ENCODE data around the gene ZFP57.

The ZFP57 gene

GRCh38 chr6:29626948-29627754 is 53.8 kb downstream of the ZFP57 start:
- DNase-seq (ENCODE audit: low read depth, low spot score): no peak

GRCh38 chr6:29625337-29625930 is 55.5 kb downstream of the ZFP57 start:
- DNase-seq (ENCODE audit: low read depth, low spot score): no peak

GRCh38 chr6:29624520-29624961 is 56.4 kb downstream of the ZFP57 start:
- no peak for DNase-seq (ENCODE audit: low read depth, low spot score)
